Measurements from ENCODE around the gene RNASEH2C. TPM values are rescaled to one million over a fixed set of nuclear protein-coding genes. Genes with fewer than 3 reads are reported as not detected.
"Not testable (repeated sequence)": the region's sequence is repeated elsewhere in the genome, so short reads cannot be mapped to it uniquely, and the experiment has no call there.

RNASEH2C gene
- total RNA-seq, 1 experiment from 2014 or later = 168 TPM

- DNase-seq (ENCODE audit: low read depth in 1 of 2, low spot score in 2 of 2) = no peak
- Histone ChIP-seq H3K27me3 (replicated peaks) (peaks cover 3% of the 10 kb centered on the region), H3K36me3 (no peaks in the 10 kb centered on the region), H3K4me3 (no peak overlapping the region), H3K4me1 (replicated peaks) (no peaks in the 10 kb centered on the region), H3K27ac (no peak overlapping the region), H3K9me3 (replicated peaks) (peaks cover 5% of the 10 kb centered on the region)
These were observed 16.2 kb upstream of the RNASEH2C start for GRCh38 chr11:65736810-65737209.

- not testable (repeated sequence) for H3K4me3 ChIP-seq; H3K9me3 ChIP-seq (replicated peaks); H3K36me3 ChIP-seq; DNase-seq (ENCODE audit: low read depth in 1 of 2, low spot score in 2 of 2); H3K27me3 ChIP-seq (replicated peaks); H3K4me1 ChIP-seq (replicated peaks); H3K27ac ChIP-seq
These were observed 14.5 kb upstream of the RNASEH2C start for GRCh38 chr11:65735111-65735510.

GRCh38 chr11:65730461-65730860, 9.9 kb upstream of the RNASEH2C start:
- Histone ChIP-seq H3K4me3 (no peak overlapping the region), H3K4me1 (replicated peaks) (no peaks in the 10 kb centered on the region), H3K9me3 (replicated peaks) (no peaks in the 10 kb centered on the region; the same call in none of the 2 replicates), H3K27ac (no peak overlapping the region), H3K36me3 (no peaks in the 10 kb centered on the region), H3K27me3 (replicated peaks) (peaks cover 14% of the 10 kb centered on the region)
- DNase-seq (ENCODE audit: low read depth in 1 of 2, low spot score in 2 of 2) = no peak

- no peak overlapping the region for H3K27ac ChIP-seq
- peaks cover 16% of the 10 kb centered on the region for H3K27me3 ChIP-seq (replicated peaks)
- no peak for DNase-seq (ENCODE audit: low read depth in 1 of 2, low spot score in 2 of 2)
- H3K9me3 ChIP-seq (replicated peaks) = no peaks in the 10 kb centered on the region; the same call in 1 of the 2 replicates
- H3K4me3 ChIP-seq = no peak overlapping the region
- H3K36me3 ChIP-seq = no peaks in the 10 kb centered on the region
- no peaks in the 10 kb centered on the region for H3K4me1 ChIP-seq (replicated peaks)
These were observed 7.3 kb upstream of the RNASEH2C start for GRCh38 chr11:65727865-65728264.

- no peaks in the 10 kb centered on the region; the same call in 1 of the 2 replicates for H3K9me3 ChIP-seq (replicated peaks)
- H3K4me1 ChIP-seq (replicated peaks) = no peaks in the 10 kb centered on the region
- H3K27ac ChIP-seq = no peak overlapping the region
- DNase-seq (ENCODE audit: low read depth in 1 of 2, low spot score in 2 of 2) = no peak
- no peaks in the 10 kb centered on the region for H3K36me3 ChIP-seq
- no peak overlapping the region for H3K4me3 ChIP-seq
- H3K27me3 ChIP-seq (replicated peaks) = peaks cover 16% of the 10 kb centered on the region
These were observed 6.1 kb upstream of the RNASEH2C start for GRCh38 chr11:65726660-65727059.

- no peak for DNase-seq (ENCODE audit: low read depth in 1 of 2, low spot score in 2 of 2)
These were observed 1.7 kb upstream of the RNASEH2C start for GRCh38 chr11:65722261-65722660.

GRCh38 chr11:65719871-65720210, 757 bp downstream of the RNASEH2C start:
- H3K27ac ChIP-seq = peak overlapping the region; percentile 51
- H3K4me3 ChIP-seq = peak overlapping the region; percentile 94
- 0 out of 2 replicates have a peak, but pooled peaks cover 2% of the 10 kb centered on the region for H3K27me3 ChIP-seq (replicated peaks)
- H3K9me3 ChIP-seq (replicated peaks) = no peaks in the 10 kb centered on the region; the same call in 1 of the 2 replicates
- peaks cover 58% of the 10 kb centered on the region for H3K36me3 ChIP-seq
- H3K4me1 ChIP-seq (replicated peaks) = peaks cover 26% of the 10 kb centered on the region
- peak in 1 of 2 experiments; percentile 83 for DNase-seq (ENCODE audit: low read depth in 1 of 2, low spot score in 2 of 2)

More at GRCh38 chr11:65722261-65722660, 1.7 kb upstream of the RNASEH2C start:
- no peak overlapping the region for H3K27ac ChIP-seq
- H3K9me3 ChIP-seq (replicated peaks) = no peaks in the 10 kb centered on the region; the same call in 1 of the 2 replicates
- H3K4me1 ChIP-seq (replicated peaks) = peaks cover 26% of the 10 kb centered on the region
- peaks cover 34% of the 10 kb centered on the region for H3K36me3 ChIP-seq
- H3K27me3 ChIP-seq (replicated peaks) = peaks cover 10% of the 10 kb centered on the region; the same call in 1 of the 2 replicates
- no peak overlapping the region for H3K4me3 ChIP-seq

GRCh38 chr11:65718964-65719492, 1.6 kb downstream of the RNASEH2C start:
- no peak overlapping the region for H3K27ac ChIP-seq
- no peaks in the 10 kb centered on the region; the same call in 1 of the 2 replicates for H3K9me3 ChIP-seq (replicated peaks)
- peaks cover 66% of the 10 kb centered on the region for H3K36me3 ChIP-seq
- no peaks in the 10 kb centered on the region for H3K27me3 ChIP-seq (replicated peaks)
- H3K4me3 ChIP-seq = peak overlapping the region; percentile 94
- peak in 1 of 2 experiments; percentile 59 for DNase-seq (ENCODE audit: low read depth in 1 of 2, low spot score in 2 of 2)
- H3K4me1 ChIP-seq (replicated peaks) = peaks cover 26% of the 10 kb centered on the region

GRCh38 chr11:65718531-65718930, 2.1 kb downstream of the RNASEH2C start:
- no peaks in the 10 kb centered on the region; the same call in 1 of the 2 replicates for H3K9me3 ChIP-seq (replicated peaks)
- H3K27me3 ChIP-seq (replicated peaks) = no peaks in the 10 kb centered on the region
- no peak overlapping the region for H3K4me3 ChIP-seq
- no peak overlapping the region for H3K27ac ChIP-seq
- H3K36me3 ChIP-seq = peaks cover 71% of the 10 kb centered on the region
- peaks cover 26% of the 10 kb centered on the region for H3K4me1 ChIP-seq (replicated peaks)
- DNase-seq (ENCODE audit: low read depth in 1 of 2, low spot score in 2 of 2) = no peak

- no peak for DNase-seq (ENCODE audit: low read depth in 1 of 2, low spot score in 2 of 2)
- H3K4me1 ChIP-seq (replicated peaks) = peaks cover 32% of the 10 kb centered on the region
- peaks cover 77% of the 10 kb centered on the region for H3K36me3 ChIP-seq
- no peaks in the 10 kb centered on the region; the same call in 1 of the 2 replicates for H3K9me3 ChIP-seq (replicated peaks)
- no peak overlapping the region for H3K4me3 ChIP-seq
- H3K27ac ChIP-seq = no peak overlapping the region
- no peaks in the 10 kb centered on the region for H3K27me3 ChIP-seq (replicated peaks)
These were observed 2.7 kb downstream of the RNASEH2C start for GRCh38 chr11:65717906-65718305.

GRCh38 chr11:65716774-65717405, 3.7 kb downstream of the RNASEH2C start:
- Histone ChIP-seq H3K36me3 (peaks cover 81% of the 10 kb centered on the region), H3K4me1 (replicated peaks) (peaks cover 36% of the 10 kb centered on the region), H3K4me3 (no peak overlapping the region), H3K27me3 (replicated peaks) (no peaks in the 10 kb centered on the region), H3K9me3 (replicated peaks) (no peaks in the 10 kb centered on the region; the same call in 1 of the 2 replicates), H3K27ac (no peak overlapping the region)
- no peak for DNase-seq (ENCODE audit: low read depth in 1 of 2, low spot score in 2 of 2)

- Histone ChIP-seq H3K27me3 (replicated peaks) (no peaks in the 10 kb centered on the region), H3K27ac (no peak overlapping the region), H3K9me3 (replicated peaks) (no peaks in the 10 kb centered on the region; the same call in 1 of the 2 replicates), H3K4me1 (replicated peaks) (peaks cover 38% of the 10 kb centered on the region), H3K36me3 (peaks cover 81% of the 10 kb centered on the region), H3K4me3 (no peak overlapping the region)
- no peak for DNase-seq (ENCODE audit: low read depth in 1 of 2, low spot score in 2 of 2)
These were observed 4.3 kb downstream of the RNASEH2C start for GRCh38 chr11:65716302-65716701.

GRCh38 chr11:65714433-65714832, 6.2 kb downstream of the RNASEH2C start:
- no peak for DNase-seq (ENCODE audit: low read depth in 1 of 2, low spot score in 2 of 2)
- H3K36me3 ChIP-seq = peaks cover 69% of the 10 kb centered on the region

GRCh38 chr11:65713212-65713969, 7.2 kb downstream of the RNASEH2C start:
- peaks cover 28% of the 10 kb centered on the region for H3K4me1 ChIP-seq (replicated peaks)
- no peak overlapping the region for H3K27ac ChIP-seq
- H3K36me3 ChIP-seq = peaks cover 58% of the 10 kb centered on the region
- H3K4me3 ChIP-seq = peak overlapping the region; percentile 57; the same call in 1 of the 2 replicates
- H3K9me3 ChIP-seq (replicated peaks) = no peaks in the 10 kb centered on the region
- no peaks in the 10 kb centered on the region for H3K27me3 ChIP-seq (replicated peaks)
- DNase-seq (ENCODE audit: low read depth in 1 of 2, low spot score in 2 of 2) = no peak

More at GRCh38 chr11:65714433-65714832, 6.2 kb downstream of the RNASEH2C start:
- Histone ChIP-seq H3K9me3 (replicated peaks) (no peaks in the 10 kb centered on the region), H3K4me1 (replicated peaks) (peaks cover 38% of the 10 kb centered on the region), H3K4me3 (no peak overlapping the region), H3K27ac (no peak overlapping the region), H3K27me3 (replicated peaks) (no peaks in the 10 kb centered on the region)
